ENCODE results near the gene FEZ2. TPM values are rescaled to one million over a fixed set of nuclear protein-coding genes. Genes with fewer than 3 reads are reported as not detected.
"Not testable (repeated sequence)": the region's sequence is repeated elsewhere in the genome, so short reads cannot be mapped to it uniquely, and the experiment has no call there.

Gene FEZ2
- total and polyA plus RNA-seq, 3 experiments from 2014 or later: 3.1 to 8.1 (median 6.9) TPM

DNA sequence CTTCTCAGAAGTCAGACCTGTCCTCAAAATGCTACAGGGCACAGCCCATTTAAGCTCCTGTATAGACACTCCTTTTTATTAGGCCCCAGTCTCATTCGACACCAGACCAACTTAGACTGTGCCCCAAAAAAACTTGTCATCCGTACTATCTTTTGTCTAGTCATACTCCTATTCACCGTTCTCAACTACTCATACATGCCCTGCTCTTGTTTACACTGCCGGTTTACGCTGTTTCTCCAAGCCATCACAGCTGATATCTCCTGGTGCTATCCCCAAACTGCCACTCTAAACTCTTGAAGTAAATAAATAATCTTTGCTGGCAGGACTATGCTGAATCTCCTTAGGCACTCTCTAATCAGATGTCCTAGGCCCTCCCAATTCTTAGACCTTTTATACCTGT is 5.7 kb upstream of the FEZ2 start:
- POLR2A ChIA-PET; H3K9me3 ChIP-seq (ENCODE audit: low read length); CTCF ChIA-PET; H3K4me1 ChIP-seq (ENCODE audit: insufficient read depth, low read length); H3K27me3 ChIP-seq (ENCODE audit: insufficient read depth, low read length, poor library complexity, severe bottlenecking); H3K36me3 Mint-ChIP-seq; DNase-seq; H3K27ac ChIP-seq (ENCODE audit: low read depth, low read length); H3K4me1 Mint-ChIP-seq; H3K4me3 ChIP-seq (ENCODE audit: low read length); H3K36me3 ChIP-seq (ENCODE audit: insufficient read depth, low read length); H3K27ac Mint-ChIP-seq; H3K9me3 Mint-ChIP-seq: not testable (repeated sequence)
- Mint-ChIP-seq H3K4me3 (peak overlapping the region in 1 of 7 donors; percentile 9), H3K27me3 (peaks cover 6 to 23% of the 10 kb centered on the region in 2 donors)

DNA sequence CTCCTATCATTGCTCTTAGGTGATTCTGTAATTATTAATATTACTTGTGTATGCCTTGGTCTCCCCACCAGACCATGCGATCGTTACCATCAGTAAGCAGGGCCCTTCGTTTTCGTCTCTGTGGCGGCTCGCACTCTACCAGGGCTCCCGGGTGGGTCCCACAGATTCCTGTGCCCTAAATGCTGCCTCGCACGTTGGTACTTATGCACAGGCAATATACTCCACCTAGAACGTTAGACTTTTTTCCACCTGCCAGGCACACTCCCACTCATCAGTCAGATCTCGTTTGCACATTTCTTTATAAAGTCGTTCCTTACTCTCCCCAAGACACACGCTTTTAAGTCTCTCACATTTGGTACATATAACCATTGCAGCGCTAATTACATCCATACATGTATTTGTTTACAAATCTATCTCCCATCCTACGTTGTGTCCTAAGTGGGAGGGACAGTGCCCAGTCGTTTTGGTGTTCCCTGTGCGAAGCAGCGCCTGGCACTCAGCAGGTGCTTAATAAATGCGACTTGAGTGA is 901 bp downstream of the FEZ2 start:
- no peaks in the 10 kb centered on the region for H3K9me3 ChIP-seq (ENCODE audit: low read length)
- no peaks in the 10 kb centered on the region for H3K27me3 ChIP-seq (ENCODE audit: insufficient read depth, low read length, poor library complexity, severe bottlenecking)
- H3K36me3 ChIP-seq (ENCODE audit: insufficient read depth, low read length): no peaks in the 10 kb centered on the region
- no peaks in the 10 kb centered on the region for H3K27me3 Mint-ChIP-seq
- no peaks in the 10 kb centered on the region for H3K9me3 Mint-ChIP-seq
- H3K27ac ChIP-seq (ENCODE audit: low read depth, low read length): peak overlapping the region; percentile 38
- H3K27ac Mint-ChIP-seq: peak overlapping the region in 6 of 8 donors; percentile 59 to 89 (median 86)
- peak overlapping the region; percentile 59 for H3K4me3 ChIP-seq (ENCODE audit: low read length)
- peaks cover 0 to 5% (median 3%) of the 10 kb centered on the region in 3 donors for H3K36me3 Mint-ChIP-seq
- H3K4me1 Mint-ChIP-seq: peaks cover 42 to 51% (median 44%) of the 10 kb centered on the region in 3 donors
- CTCF ChIA-PET: no interaction called here
- no peak for DNase-seq
- peak overlapping the region; percentile 87 to 98 (median 95) for H3K4me3 Mint-ChIP-seq
- POLR2A ChIA-PET: no interaction called here
- peaks cover 12% of the 10 kb centered on the region for H3K4me1 ChIP-seq (ENCODE audit: insufficient read depth, low read length)

DNA sequence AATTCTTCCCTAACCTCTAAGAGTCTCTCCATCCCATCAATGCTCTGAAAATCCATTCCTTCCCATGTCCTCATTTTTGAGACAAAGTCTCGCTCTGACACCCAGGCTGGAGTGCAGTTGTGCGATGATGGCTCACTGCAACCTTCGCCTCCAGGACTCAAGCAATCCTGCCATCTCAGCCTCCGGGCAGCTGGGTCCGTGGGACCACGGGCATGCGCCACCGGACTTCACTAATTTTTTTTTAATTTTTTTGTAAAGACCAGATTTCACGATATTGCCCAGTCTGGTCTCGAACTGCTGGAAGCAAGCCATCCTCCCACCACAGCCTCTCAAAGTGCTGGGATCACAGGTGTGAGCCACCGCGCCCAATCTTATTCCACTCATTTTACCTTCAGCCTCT is 1.6 kb downstream of the FEZ2 start:
- Histone ChIP-seq H3K4me3 (ENCODE audit: low read length) (no peak overlapping the region), H3K27ac (ENCODE audit: low read depth, low read length) (no peak overlapping the region), H3K9me3 (ENCODE audit: low read length) (no peaks in the 10 kb centered on the region), H3K4me1 (ENCODE audit: insufficient read depth, low read length) (peaks cover 12% of the 10 kb centered on the region), H3K27me3 (ENCODE audit: insufficient read depth, low read length, poor library complexity, severe bottlenecking) (no peaks in the 10 kb centered on the region), H3K36me3 (ENCODE audit: insufficient read depth, low read length) (no peaks in the 10 kb centered on the region)
- H3K4me1 Mint-ChIP-seq: peaks cover 49 to 56% (median 50%) of the 10 kb centered on the region in 3 donors
- peak overlapping the region; percentile 87 to 98 (median 95) for H3K4me3 Mint-ChIP-seq
- POLR2A ChIA-PET: no interaction called here
- peaks cover 0 to 5% (median 3%) of the 10 kb centered on the region in 3 donors for H3K36me3 Mint-ChIP-seq
- DNase-seq: no peak
- CTCF ChIA-PET: no interaction called here
- H3K27ac Mint-ChIP-seq: peak overlapping the region in 1 of 8 donors; percentile 89
- no peaks in the 10 kb centered on the region for H3K27me3 Mint-ChIP-seq
- no peaks in the 10 kb centered on the region for H3K9me3 Mint-ChIP-seq

DNA sequence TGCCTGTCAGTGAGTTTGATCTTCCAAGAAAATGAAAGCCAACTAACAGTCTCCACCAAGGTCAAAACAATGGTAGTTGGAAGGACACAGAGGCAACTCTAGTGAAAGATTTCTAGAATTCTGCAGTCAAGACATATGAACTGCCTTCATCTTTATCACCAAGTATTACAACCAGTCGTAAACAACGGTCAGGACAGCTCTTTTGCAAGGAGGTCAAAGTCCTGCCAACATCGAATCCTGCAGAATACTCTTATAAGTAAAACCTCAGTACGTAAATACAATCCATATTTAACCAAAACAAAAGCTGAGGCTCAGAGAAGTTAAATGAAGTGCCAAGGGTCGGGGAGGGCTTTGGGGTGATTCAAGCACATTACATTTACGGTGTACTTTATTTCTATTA is 3.1 kb downstream of the FEZ2 start:
- H3K27me3 Mint-ChIP-seq: no peaks in the 10 kb centered on the region
- peaks cover 2 to 17% (median 3%) of the 10 kb centered on the region in 3 donors for H3K36me3 Mint-ChIP-seq
- Histone ChIP-seq H3K4me1 (ENCODE audit: insufficient read depth, low read length) (peaks cover 12% of the 10 kb centered on the region), H3K36me3 (ENCODE audit: insufficient read depth, low read length) (peaks cover 6% of the 10 kb centered on the region), H3K9me3 (ENCODE audit: low read length) (no peaks in the 10 kb centered on the region), H3K4me3 (ENCODE audit: low read length) (no peak overlapping the region), H3K27ac (ENCODE audit: low read depth, low read length) (no peak overlapping the region), H3K27me3 (ENCODE audit: insufficient read depth, low read length, poor library complexity, severe bottlenecking) (no peaks in the 10 kb centered on the region)
- no peak overlapping the region for H3K27ac Mint-ChIP-seq
- H3K4me1 Mint-ChIP-seq: peaks cover 55 to 64% (median 58%) of the 10 kb centered on the region in 3 donors
- DNase-seq: no peak
- H3K9me3 Mint-ChIP-seq: no peaks in the 10 kb centered on the region
- ChIA-PET CTCF (no interaction called here), POLR2A (no interaction called here)
- peak overlapping the region in 1 of 7 donors; percentile 20 for H3K4me3 Mint-ChIP-seq

DNA sequence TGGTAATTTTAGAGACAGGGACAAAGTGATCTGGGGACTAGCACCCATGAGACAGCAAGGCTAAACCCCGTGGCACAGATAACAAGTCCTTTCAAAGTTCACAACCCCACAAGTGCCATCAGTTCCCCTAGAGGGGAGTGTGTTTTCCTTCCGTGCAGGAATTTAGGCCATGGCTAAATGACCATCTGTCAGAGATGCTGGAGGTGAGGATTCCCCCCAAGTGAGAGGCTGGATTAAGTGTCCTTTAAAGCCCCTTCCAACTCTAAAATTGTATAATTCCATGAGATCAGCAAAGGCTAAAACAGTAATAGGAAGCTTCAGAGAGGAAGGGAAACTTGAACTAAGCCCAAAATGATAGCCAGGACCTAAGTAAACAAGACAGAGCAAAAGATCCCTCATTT is 8.7 kb downstream of the FEZ2 start:
- H3K4me3 ChIP-seq (ENCODE audit: low read length): no peak overlapping the region
- H3K27ac ChIP-seq (ENCODE audit: low read depth, low read length): no peak overlapping the region
- ChIA-PET POLR2A (no interaction called here), CTCF (no interaction called here)
- peaks cover 6% of the 10 kb centered on the region for H3K36me3 ChIP-seq (ENCODE audit: insufficient read depth, low read length)
- H3K9me3 Mint-ChIP-seq: no peaks in the 10 kb centered on the region
- H3K27me3 Mint-ChIP-seq: no peaks in the 10 kb centered on the region
- peaks cover 28 to 41% (median 33%) of the 10 kb centered on the region in 3 donors for H3K4me1 Mint-ChIP-seq
- H3K4me3 Mint-ChIP-seq: no peak overlapping the region
- H3K36me3 Mint-ChIP-seq: peaks cover 7 to 50% (median 15%) of the 10 kb centered on the region in 3 donors
- no peaks in the 10 kb centered on the region for H3K4me1 ChIP-seq (ENCODE audit: insufficient read depth, low read length)
- no peaks in the 10 kb centered on the region for H3K27me3 ChIP-seq (ENCODE audit: insufficient read depth, low read length, poor library complexity, severe bottlenecking)
- peak overlapping the region in 2 of 8 donors; percentile 34 to 92 for H3K27ac Mint-ChIP-seq
- DNase-seq: no peak
- no peaks in the 10 kb centered on the region for H3K9me3 ChIP-seq (ENCODE audit: low read length)

DNA sequence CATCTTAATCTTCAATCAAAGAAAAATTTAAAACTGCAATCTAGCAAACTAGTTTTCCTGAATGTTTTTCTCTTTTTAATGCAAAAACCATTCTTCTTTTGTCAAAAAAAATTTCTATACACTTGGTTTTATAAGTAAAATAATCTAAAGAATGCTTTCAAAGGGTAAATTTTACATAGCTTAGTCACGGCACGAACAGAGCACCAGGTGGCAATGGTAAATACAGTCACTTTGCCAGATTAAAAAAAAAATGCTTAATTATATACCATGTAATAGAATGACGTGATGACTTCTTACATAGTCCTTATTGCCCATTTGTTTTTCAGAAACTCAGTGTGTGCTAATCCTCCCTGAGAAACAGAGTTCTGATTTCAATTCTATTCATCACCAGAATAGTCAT is 10.4 kb downstream of the FEZ2 start:
- no peaks in the 10 kb centered on the region for H3K9me3 Mint-ChIP-seq
- H3K27ac Mint-ChIP-seq: peak overlapping the region in 1 of 8 donors; percentile 6
- no peaks in the 10 kb centered on the region for H3K27me3 ChIP-seq (ENCODE audit: insufficient read depth, low read length, poor library complexity, severe bottlenecking)
- H3K27me3 Mint-ChIP-seq: peaks cover 0 to 1% of the 10 kb centered on the region in 2 donors
- H3K36me3 ChIP-seq (ENCODE audit: insufficient read depth, low read length): peaks cover 6% of the 10 kb centered on the region
- peaks cover 13 to 66% (median 20%) of the 10 kb centered on the region in 3 donors for H3K36me3 Mint-ChIP-seq
- CTCF ChIA-PET: no interaction called here
- H3K27ac ChIP-seq (ENCODE audit: low read depth, low read length): no peak overlapping the region
- POLR2A ChIA-PET: no interaction called here
- no peaks in the 10 kb centered on the region for H3K4me1 ChIP-seq (ENCODE audit: insufficient read depth, low read length)
- no peak overlapping the region for H3K4me3 Mint-ChIP-seq
- DNase-seq: no peak
- no peak overlapping the region for H3K4me3 ChIP-seq (ENCODE audit: low read length)
- peaks cover 19 to 31% (median 19%) of the 10 kb centered on the region in 3 donors for H3K4me1 Mint-ChIP-seq
- H3K9me3 ChIP-seq (ENCODE audit: low read length): no peaks in the 10 kb centered on the region

DNA sequence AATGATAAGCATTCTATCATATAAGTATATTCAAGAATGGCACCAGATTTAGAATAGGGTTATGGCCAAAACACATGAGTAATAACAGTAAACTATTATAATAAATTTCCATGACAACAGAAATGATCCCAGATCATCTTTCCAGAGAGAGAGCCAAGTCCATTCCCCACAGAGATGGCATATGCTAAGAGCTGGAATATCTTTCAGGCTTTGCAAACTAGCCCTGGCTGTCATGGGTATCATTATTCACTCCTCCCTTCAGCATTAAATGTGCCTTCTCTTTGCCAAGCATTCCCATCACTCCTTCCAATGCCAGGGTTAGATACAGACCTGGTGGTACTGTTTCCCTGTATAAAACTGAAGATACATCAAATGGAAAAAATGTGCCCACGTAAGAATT is 10.9 kb downstream of the FEZ2 start:
- peaks cover 17 to 30% (median 18%) of the 10 kb centered on the region in 3 donors for H3K4me1 Mint-ChIP-seq
- CTCF ChIA-PET: no interaction called here
- no peaks in the 10 kb centered on the region for H3K9me3 Mint-ChIP-seq
- H3K4me3 Mint-ChIP-seq: no peak overlapping the region
- Histone ChIP-seq H3K27me3 (ENCODE audit: insufficient read depth, low read length, poor library complexity, severe bottlenecking) (no peaks in the 10 kb centered on the region), H3K36me3 (ENCODE audit: insufficient read depth, low read length) (peaks cover 6% of the 10 kb centered on the region), H3K4me1 (ENCODE audit: insufficient read depth, low read length) (no peaks in the 10 kb centered on the region), H3K4me3 (ENCODE audit: low read length) (no peak overlapping the region), H3K9me3 (ENCODE audit: low read length) (no peaks in the 10 kb centered on the region), H3K27ac (ENCODE audit: low read depth, low read length) (no peak overlapping the region)
- peak overlapping the region in 1 of 8 donors; percentile 6 for H3K27ac Mint-ChIP-seq
- DNase-seq: no peak
- peaks cover 13 to 71% (median 24%) of the 10 kb centered on the region in 3 donors for H3K36me3 Mint-ChIP-seq
- H3K27me3 Mint-ChIP-seq: peaks cover 0 to 1% of the 10 kb centered on the region in 2 donors
- POLR2A ChIA-PET: no interaction called here

DNA sequence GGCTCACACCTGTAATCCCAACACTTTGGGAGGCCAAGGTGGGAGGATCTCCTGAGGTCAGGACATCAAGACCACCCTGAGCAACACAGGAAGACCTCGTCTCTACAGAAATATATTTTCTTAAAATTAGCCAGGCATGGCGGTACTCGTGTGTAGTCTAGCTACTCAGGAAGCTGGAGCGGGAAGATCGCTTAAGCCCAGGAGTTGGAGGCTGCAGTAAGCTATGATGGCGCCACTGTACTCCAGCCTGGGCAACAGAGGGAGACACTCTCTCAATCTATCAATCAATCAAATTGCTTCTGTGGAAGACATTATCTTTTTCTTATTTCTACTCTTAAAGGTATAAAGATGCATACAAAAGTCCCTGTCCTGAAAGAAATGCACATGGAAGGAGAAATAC is 11.3 kb downstream of the FEZ2 start:
- Histone ChIP-seq H3K4me3 (ENCODE audit: low read length) (no peak overlapping the region), H3K27ac (ENCODE audit: low read depth, low read length) (no peak overlapping the region), H3K9me3 (ENCODE audit: low read length) (no peaks in the 10 kb centered on the region), H3K4me1 (ENCODE audit: insufficient read depth, low read length) (no peaks in the 10 kb centered on the region), H3K36me3 (ENCODE audit: insufficient read depth, low read length) (peaks cover 6% of the 10 kb centered on the region), H3K27me3 (ENCODE audit: insufficient read depth, low read length, poor library complexity, severe bottlenecking) (no peaks in the 10 kb centered on the region)
- CTCF ChIA-PET: no interaction called here
- Mint-ChIP-seq H3K4me1 (peaks cover 13 to 26% (median 13%) of the 10 kb centered on the region in 3 donors), H3K27me3 (peaks cover 0 to 1% of the 10 kb centered on the region in 2 donors), H3K9me3 (no peaks in the 10 kb centered on the region), H3K27ac (no peak overlapping the region), H3K4me3 (no peak overlapping the region), H3K36me3 (peaks cover 13 to 73% (median 26%) of the 10 kb centered on the region in 3 donors)
- no peak for DNase-seq
- POLR2A ChIA-PET: no interaction called here
